ENCODE measurements around the gene RNF130. TPM values are rescaled to one million over a fixed set of nuclear protein-coding genes. Genes with fewer than 3 reads are reported as not detected.

RNF130 gene
- total RNA-seq, 1 donor from 2014 or later, result 109 TPM

GRCh38 chr5:180104168-180104530 lies 32.6 kb upstream of the RNF130 start:
- no peaks in the 10 kb centered on the region for H3K4me1 ChIP-seq
- DNase-seq (no peak), ATAC-seq (no peak)
- intact Hi-C loops (cut with DNase I), result no loop called here
- no peak for TF ChIP-seq CTCF (IDR thresholded peaks at IDR 0.05)
- no peaks in the 10 kb centered on the region for H3K27me3 ChIP-seq
- H3K4me3 ChIP-seq, result no peak overlapping the region
- peaks cover 10% of the 10 kb centered on the region for H3K9me3 ChIP-seq
- H3K27ac ChIP-seq, result no peak overlapping the region
- H3K36me3 ChIP-seq, result no peaks in the 10 kb centered on the region

DNA sequence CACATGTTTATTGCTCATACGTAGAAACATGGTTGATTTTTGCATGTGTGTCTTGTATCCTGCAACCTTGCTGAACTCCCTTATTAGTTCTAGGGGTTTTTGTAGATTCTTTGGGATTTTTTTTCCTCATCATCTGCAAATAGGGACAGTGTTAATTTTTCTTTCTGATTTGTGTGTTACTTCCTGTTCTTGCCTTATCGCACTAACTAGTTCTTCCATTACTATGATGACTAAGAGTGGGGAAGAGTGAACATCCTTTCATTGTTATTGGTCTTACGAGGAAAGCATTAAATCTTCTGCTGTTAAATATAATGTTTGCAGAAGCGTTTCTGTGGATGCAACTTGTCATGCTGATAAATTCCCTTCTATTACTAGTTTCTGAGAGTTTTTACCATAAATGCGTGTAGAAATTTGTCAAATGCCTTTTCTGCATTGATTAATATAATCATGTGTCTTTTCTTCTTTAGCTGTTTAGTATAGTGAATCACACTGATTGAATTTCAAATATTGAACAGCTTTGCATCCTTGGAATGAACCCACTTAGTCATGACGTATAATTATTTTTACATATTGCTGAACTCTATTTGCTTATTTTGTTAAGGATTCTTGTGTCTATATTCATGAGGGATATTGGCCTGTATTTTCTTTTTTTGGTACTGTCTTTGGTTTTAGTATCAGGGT lies 32.1 kb upstream of the RNF130 start:
- no peak for ATAC-seq
- TF ChIP-seq CTCF (IDR thresholded peaks at IDR 0.05), result no peak
- intact Hi-C loops (cut with DNase I), result no loop called here
- no peak overlapping the region for H3K4me3 ChIP-seq
- no peaks in the 10 kb centered on the region for H3K4me1 ChIP-seq
- peaks cover 10% of the 10 kb centered on the region for H3K9me3 ChIP-seq
- no peaks in the 10 kb centered on the region for H3K27me3 ChIP-seq
- no peak overlapping the region for H3K27ac ChIP-seq
- no peaks in the 10 kb centered on the region for H3K36me3 ChIP-seq
- no peak for DNase-seq

DNA sequence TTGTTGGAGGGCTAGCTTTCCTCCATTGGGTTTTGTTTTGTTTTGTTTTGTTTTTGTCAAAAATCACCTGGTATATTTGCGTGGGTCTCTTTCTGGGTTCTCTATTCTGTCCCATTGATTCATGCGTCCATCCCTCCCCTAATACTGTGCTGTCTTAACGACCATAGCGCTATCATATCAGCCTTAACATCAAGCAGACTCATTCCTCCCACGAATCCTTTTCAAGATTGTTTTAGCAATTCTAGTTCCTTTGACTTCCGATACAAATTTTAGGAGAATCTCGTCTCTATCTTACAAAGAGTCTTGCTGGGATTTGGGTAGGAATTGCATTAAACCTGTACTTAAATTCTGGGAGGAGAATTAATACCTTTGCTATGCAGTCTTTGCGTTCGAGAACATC lies 31.1 kb upstream of the RNF130 start:
- no peak for DNase-seq
- no peak for TF ChIP-seq CTCF (IDR thresholded peaks at IDR 0.05)
- Histone ChIP-seq H3K9me3 (peaks cover 10% of the 10 kb centered on the region), H3K4me1 (no peaks in the 10 kb centered on the region), H3K27ac (no peak overlapping the region), H3K4me3 (no peak overlapping the region), H3K36me3 (no peaks in the 10 kb centered on the region), H3K27me3 (no peaks in the 10 kb centered on the region)
- intact Hi-C loops (cut with DNase I), result no loop called here
- ATAC-seq, result no peak

DNA sequence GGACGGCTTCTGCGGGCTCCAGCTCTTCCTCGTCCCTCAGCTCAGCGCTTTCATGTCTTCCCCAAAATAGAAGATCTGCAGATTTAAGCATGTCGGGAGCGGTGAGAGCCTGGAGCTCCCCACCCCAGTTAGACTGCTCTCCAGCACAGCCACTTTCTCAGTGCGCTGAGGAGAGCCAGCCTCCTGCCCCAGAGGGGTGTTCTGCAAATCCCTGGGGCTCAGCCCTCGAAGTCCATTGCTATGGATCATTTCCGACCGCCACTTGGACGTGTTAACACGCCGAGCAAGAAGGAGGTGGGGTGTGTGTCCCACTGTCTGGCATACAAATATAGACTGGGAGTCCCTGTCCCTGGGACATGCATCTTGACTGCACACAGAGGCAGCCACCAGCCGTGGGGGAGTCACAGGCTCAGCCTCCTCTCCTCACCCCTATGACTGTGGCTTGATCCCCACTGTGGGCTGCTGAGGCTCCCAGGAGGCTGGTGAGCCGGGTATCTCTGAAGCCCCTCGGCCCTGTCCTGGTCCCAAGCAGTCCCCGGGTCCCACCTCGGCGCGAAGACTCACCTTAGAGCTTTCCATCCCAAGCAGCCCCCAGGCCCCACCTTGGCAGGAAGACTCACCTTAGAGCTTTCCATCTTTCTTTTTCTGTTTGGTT lies 30.0 kb upstream of the RNF130 start:
- Histone ChIP-seq H3K27me3 (no peaks in the 10 kb centered on the region), H3K4me3 (no peak overlapping the region), H3K4me1 (no peaks in the 10 kb centered on the region), H3K9me3 (no peaks in the 10 kb centered on the region), H3K27ac (no peak overlapping the region), H3K36me3 (no peaks in the 10 kb centered on the region)
- ATAC-seq (peak; percentile 11), DNase-seq (no peak)
- TF ChIP-seq CTCF (IDR thresholded peaks at IDR 0.05), result no peak
- intact Hi-C loops (cut with DNase I), result no loop called here

- no peak for DNase-seq
- no peak for ATAC-seq
- Histone ChIP-seq H3K9me3 (no peaks in the 10 kb centered on the region), H3K27ac (no peak overlapping the region), H3K27me3 (no peaks in the 10 kb centered on the region), H3K36me3 (no peaks in the 10 kb centered on the region), H3K4me3 (no peak overlapping the region), H3K4me1 (no peaks in the 10 kb centered on the region)
- TF ChIP-seq CTCF (IDR thresholded peaks at IDR 0.05), result no peak
- intact Hi-C loops (cut with DNase I), result no loop called here
These were observed 29.3 kb upstream of the RNF130 start for GRCh38 chr5:180100621-180101450.
